GM19035 (cell line): Measurements from ENCODE around the gene ZSCAN18.
"Not testable (repeated sequence)": the region's sequence is repeated elsewhere in the genome, so short reads cannot be mapped to it uniquely, and the experiment has no call there.

Experiments
- ATAC-seq: cut with Tn5 transposase; IDR thresholded peaks from one replicate; pipeline ENCODE4 v1.9.1; 2021; ENCODE audit not compliant: unreplicated experiment

ZSCAN18 gene

GRCh38 chr19:58097781-58098681 lies at the start of gene ZSCAN18:
ZSCAN18 (minus strand) TSS chr19:58098231; CDS start chr19:58090267, 7,964 bp downstream.
- no peak for ATAC-seq

- ATAC-seq = not testable (repeated sequence)
These were observed 49.4 kb upstream of the ZSCAN18 start for GRCh38 chr19:58147475-58147874.

DNA sequence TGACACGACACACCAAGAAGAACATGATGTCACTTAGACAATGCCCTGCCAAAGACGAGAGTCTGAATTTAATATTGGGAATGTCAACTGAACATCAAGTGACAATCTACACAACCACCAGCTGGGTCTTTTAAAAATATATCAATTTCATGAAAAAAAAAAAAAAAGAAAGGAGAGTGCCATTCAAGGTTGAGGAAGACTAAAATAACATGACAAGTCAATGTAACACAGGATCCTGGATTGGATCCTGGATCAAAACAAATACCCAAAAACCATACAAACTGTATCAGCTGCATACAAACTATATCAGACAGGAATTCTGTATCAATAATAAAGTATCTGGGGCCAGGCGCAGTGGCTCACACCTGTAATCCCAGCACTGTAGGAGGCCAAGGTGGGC lies 47.8 kb upstream of the ZSCAN18 start:
- no peak for ATAC-seq

GRCh38 chr19:58134244-58134643 lies 36.2 kb upstream of the ZSCAN18 start:
- ATAC-seq = no peak

DNA sequence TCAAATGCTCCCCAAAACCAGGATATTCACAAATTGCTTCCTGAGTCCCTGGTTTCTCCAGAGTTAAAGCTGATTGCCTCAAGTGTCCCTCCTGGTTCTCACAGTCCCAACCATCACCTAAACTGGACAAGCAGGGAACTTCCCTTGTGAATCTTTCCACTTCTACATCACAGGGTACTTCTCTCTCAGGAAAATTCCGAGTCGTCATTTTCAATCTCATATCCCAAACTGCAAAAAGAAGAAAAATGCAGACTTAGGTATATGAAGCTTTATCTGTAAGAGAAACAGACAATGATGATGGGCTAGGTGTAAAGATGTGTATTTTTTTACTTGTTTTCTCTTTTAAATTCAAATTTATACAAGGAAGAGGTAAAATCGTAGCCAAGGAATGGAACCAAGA lies 31.3 kb upstream of the ZSCAN18 start:
- ATAC-seq = no peak

DNA sequence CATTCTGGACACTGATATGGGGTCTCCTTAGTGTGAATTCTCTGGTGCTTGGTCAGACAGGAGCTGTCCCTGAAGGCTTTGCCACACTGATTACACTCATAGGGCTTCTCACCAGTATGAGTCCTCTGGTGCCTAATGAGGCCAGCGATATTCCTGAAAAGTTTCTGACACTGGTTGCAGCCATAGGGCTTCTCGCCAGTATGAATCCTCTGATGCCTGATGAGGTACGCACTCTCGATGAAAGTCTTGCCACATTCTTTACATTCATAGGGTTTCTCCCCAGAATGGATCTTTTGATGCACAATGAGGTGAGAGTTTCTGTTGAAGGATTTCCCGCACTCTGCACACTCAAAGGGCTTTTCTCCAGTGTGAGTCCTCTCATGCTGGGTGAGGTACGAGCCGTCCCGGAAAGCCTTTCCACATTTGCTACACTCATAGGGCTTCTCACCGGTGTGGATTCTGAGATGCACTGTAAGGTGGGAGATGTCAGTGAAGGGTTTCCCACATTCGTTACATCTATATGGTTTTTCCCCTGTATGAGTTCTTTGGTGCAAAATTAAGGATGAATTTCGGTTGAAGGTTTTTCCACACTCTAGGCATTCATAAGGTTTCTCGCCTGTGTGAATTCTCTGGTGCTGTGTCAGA lies 30.1 kb upstream of the ZSCAN18 start:
- ATAC-seq = no peak

DNA sequence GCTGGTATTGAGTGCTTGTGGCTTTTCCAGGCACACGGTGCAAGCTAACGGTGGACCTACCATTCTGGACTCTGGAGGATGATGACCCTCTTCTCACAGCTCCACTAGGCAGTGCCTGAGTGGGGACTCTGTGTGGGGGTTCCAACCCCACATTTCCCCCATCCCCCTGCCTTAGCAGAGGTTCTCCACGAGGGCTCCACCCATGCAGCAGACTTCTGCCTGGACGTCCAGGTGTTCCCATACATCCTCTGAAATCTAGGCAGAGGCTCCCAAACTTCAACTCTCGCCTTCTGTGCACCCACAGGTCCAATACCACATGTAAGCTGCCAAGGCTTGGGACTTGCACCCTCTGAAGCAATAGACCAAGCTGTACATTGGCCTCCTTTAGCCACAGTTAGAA lies 25.3 kb upstream of the ZSCAN18 start:
- ATAC-seq = no peak

- no peak for ATAC-seq
These were observed 21.1 kb upstream of the ZSCAN18 start for GRCh38 chr19:58118979-58119733.

GRCh38 chr19:58117841-58118575 lies 20.0 kb upstream of the ZSCAN18 start:
- ATAC-seq = no peak

GRCh38 chr19:58108546-58108817 lies 10.5 kb upstream of the ZSCAN18 start:
- ATAC-seq = no peak

GRCh38 chr19:58107778-58108545 lies 9.9 kb upstream of the ZSCAN18 start:
- ATAC-seq = no peak

- no peak for ATAC-seq
These were observed 609 bp upstream of the ZSCAN18 start for GRCh38 chr19:58098682-58098998.

DNA sequence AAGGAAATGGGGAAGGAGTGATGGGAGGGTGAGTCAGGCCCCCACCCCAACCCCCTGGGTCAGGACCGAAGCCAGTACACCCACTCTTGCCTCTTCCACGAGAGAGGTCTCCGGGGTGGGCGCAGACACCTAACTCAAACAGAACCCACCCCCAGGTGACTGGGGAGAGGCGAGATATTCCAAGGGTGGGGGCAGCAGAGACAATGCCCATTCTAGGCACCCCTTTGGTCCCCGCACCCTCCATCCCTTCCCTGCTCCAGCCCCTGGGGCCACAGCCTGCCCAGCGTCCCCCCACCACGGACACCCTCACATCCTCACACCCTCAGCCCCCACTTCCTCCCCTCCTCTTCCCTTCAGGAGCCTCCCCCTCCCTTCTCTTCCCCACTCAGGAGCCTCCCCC lies 682 bp downstream of the ZSCAN18 start:
- no peak for ATAC-seq

DNA sequence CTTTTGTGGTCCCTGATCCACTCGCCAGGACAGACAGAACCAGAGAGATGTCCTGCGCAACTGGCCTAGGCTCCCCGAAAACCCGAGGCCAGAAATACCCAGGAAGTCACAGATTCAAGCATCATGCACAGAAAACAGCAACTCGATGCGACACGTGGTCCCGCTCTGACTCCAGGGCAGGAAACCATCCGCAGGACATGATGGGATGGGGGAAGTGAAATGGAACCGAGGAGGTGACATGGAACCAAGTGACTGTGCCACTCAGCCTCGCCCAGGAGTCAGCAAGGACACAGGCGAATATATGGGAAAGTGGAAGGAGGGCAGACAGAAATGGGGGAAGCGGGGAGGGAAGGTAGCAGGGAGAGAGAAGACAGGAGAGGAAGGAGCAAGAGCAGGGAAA lies 1.1 kb downstream of the ZSCAN18 start:
- no peak for ATAC-seq

DNA sequence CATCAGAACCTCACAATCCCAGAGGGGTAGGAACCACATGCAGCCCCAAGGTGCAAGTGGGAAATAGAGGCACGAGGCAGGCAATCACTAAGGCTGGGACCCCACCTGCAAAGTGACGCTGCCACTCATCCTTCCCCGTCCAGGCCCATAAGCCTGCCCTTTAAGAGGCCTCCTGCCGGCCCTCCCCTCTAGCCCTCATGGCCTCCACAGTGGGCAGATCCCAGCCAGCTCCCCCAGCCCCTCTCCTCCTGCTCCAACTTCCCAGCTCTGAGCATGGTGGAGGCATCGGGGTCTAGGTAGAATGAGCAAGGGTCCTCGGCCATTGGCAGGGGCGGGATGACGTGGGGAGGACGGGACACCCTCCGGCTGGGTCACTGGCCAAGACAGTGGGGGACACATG lies 2.7 kb downstream of the ZSCAN18 start:
- ATAC-seq = no peak

DNA sequence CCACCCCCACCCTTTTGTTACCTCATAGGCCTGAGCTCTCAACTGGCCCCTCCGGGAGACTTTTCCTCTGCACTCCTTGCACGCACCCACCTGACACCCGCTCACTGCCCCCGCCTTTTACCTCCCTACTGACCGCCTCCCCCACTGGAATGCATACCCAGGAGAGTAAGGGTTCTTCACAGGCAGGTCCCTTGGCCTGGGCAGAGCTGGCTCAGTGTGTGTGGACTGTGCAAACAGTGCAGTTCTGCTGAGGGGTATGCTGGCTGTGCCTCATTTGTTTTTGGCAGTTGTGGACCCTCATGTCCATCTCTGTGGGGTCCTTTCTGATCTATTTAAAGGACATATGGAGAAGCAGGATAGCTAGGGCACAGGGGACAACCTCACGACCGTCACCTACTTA lies 5.0 kb downstream of the ZSCAN18 start:
- no peak for ATAC-seq

GRCh38 chr19:58091251-58091995 lies 6.6 kb downstream of the ZSCAN18 start:
- ATAC-seq = no peak

DNA sequence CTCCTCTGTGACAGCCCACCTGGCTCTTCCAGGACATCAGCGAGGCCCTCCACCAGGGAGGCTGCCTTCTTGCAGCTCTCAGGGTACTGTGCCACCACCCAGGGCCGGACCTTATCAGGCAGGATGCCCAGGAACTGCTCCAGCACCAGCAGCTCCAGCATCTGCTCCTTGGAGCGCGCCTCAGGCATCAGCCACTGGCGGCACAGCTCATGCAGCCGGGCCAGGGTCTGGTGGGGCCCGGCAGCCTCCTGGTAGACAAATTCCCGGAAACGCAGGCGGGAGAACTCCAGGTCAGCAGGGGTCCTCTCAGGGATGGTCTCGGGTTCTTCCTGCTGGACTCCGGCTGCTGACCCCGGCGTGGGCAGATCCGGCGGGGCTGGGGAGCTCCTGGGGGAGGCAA lies 8.2 kb downstream of the ZSCAN18 start:
- no peak for ATAC-seq

GRCh38 chr19:58088521-58089052 lies 9.4 kb downstream of the ZSCAN18 start:
- no peak for ATAC-seq
